HG03135 (cell line): ENCODE data around the gene SPEG.
A peak's percentile ranks its signal among the peaks of the same experiment; 100 is the strongest.

Source experiments
- ATAC-seq: cut with Tn5 transposase; IDR thresholded peaks from one replicate; pipeline ENCODE4 v1.9.1; 2021; ENCODE audit warnings: mild to moderate bottlenecking, moderate library complexity; ENCODE audit not compliant: unreplicated experiment

The SPEG gene

DNA sequence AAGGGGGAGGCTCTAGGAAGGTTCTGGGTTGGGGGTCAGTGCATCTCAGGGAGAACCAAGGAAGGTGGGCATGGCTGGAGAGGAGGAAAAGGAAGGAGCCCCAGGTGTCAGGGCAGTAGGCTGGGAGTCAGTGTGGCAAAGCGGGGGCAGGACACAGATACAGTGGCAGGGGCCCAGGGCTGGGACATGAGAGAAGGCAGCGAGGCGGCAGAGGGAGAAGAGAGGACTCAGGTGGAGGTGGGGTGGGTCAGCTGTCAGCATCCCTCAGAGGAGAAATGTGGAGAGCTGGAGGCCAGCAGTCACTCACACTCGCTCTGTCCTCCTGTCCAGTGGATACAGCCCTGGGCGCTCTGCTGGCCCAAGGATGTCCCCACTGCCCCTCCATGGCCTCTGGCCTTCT is 58.4 kb downstream of the SPEG start:
- ATAC-seq = no peak

DNA sequence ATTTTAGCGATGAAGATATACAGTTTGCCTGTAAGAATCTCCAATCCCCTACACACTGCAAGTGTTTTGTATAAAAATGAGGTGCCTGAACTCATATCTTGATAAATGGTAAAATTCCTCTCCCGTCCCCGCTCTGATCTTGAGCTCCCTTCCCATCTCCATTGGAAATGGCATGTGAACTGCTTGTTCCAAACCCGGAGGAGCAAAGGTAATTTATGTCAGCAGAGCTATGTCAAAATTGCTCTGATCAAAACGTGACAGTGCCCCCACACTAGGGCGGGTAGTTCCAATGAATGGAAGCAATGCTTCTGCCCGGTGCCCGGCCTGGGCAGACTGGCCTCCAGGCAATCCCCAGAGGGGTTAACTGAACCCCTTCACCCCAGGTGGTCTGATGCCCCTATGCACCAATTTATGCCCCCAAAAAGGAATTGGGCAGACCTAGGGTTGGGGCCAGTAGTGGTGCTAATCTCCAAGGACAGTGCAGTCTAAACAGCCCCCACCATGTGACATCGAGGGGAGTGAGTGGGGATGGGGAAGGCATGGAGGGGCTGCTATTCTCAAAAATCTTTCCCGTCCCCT is 60.4 kb downstream of the SPEG start:
- no peak for ATAC-seq

DNA sequence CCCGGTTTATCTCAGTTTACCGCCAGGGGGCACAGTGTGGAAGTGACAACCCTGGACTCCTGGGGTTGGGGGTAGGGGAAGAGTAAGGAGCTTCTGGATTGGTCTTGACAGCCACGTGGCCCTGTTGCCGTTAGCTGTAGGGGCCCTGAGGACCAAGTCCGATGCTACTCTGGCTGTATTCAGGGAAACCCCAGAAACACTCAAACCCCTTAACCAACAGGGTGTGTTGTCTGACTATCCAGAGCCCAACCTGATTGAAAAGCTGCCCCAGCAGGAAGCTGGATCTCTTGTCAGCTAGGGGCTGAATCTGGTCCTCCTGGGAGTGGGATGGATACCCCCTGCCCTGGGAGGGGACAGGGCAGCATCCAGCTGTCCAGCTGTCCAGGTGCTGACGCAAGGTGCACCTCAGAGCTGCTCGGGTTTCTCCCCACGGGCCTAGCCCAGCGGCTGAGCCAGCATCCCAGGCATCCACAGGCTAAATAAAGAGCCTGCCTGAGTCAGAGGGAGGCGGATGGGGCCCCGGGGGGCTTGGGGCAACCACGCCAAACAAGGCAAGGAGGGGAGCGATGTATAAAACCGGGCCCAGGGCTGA is 61.0 kb downstream of the SPEG start:
- no peak for ATAC-seq

DNA sequence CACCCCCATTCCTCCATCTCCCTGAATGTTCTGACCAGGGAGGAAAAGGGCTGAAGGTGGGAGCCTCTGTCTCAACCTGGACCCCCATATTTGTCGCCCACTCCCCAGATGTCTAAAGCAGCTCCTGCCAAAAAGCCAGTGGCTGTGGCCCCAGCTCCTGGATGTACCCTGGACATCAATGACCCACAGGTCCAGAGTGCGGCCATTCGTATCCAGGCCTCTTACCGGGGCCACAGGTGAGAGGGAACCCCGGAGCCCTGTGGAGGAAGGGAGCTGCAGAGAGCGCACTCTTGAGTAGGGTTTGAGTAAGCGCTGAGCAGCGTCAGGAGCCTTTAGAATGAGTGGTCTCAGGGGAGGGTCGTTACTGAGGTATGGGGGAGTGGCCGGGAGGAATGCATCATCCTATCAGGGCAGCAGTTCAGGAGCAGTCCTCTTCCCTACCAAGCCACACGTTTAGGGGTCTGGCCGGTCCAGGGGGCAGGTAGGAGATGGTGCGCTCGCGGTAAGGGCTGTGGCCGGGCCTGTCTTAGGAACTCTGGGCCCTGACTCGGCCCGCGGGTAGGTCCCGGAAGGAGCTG is 61.7 kb downstream of the SPEG start:
- ATAC-seq = no peak

DNA sequence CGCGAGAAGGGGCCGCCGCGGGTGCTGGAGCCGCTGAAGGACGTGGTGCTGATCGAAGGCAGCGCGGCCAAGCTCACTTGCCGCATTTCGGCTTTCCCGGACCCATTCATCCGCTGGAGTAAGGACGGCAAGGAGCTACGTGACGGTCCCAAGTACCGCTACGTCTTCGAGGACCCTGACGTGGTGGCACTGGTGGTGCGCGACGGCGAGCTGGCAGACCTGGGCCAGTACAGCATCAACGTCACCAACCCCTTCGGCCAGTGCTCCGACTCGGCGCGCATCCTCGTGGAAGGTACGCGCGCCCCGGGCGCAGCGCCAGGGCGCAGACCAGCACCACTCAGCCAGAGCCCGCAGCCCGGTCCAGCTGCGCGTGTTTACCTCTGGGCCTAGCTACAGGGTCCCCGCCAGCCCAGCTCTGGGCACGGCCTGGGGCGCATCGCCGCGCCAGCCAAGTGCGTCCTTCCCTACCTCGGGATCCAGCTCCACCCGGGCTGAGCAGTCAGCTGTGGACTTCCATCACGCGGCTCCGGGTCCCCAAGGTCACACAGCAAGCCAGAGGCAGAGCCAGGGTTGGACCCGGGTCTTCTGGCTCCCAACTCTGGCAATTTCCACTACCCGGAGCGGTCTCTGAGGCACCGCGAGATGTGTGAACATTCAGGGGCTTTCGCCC is 62.3 kb downstream of the SPEG start:
- ATAC-seq = no peak

DNA sequence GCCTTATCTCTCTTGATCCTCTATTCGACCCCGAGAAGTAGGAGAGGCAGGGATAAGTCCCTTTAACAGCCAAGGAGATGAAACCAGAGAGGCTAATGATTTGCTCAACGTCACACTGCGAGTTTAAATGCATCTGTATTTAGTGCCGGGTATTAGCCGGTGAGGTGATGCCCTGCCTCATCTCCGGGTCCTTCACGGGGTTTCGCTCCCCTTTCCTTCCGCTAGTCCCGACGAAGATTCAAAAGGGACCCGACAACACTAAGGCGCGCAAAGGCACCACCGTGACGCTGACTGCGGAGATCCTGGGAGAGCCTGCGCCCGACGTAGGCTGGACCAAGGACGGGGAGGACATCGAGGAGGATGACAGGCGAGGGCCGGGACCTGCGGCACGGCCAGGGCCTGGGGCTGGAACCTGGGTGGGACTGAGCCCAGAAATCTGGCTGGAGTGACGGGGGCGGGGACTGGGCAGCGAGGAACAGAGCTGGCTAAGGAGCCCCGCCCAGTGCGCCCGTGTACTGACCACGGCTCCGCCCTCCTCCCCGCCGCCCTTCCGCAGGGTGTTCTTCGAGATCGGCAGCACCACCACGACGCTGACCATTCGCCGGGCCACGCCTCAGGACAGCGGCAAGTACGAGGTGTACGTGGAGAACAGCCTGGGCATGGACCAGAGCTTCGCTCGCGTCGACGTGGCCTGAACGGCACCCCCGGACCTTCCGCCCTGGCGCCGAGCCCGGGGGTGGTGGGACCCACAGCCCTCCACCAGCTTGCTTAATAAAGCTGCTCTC is 63.0 kb downstream of the SPEG start:
- ATAC-seq = peak; percentile 8

DNA sequence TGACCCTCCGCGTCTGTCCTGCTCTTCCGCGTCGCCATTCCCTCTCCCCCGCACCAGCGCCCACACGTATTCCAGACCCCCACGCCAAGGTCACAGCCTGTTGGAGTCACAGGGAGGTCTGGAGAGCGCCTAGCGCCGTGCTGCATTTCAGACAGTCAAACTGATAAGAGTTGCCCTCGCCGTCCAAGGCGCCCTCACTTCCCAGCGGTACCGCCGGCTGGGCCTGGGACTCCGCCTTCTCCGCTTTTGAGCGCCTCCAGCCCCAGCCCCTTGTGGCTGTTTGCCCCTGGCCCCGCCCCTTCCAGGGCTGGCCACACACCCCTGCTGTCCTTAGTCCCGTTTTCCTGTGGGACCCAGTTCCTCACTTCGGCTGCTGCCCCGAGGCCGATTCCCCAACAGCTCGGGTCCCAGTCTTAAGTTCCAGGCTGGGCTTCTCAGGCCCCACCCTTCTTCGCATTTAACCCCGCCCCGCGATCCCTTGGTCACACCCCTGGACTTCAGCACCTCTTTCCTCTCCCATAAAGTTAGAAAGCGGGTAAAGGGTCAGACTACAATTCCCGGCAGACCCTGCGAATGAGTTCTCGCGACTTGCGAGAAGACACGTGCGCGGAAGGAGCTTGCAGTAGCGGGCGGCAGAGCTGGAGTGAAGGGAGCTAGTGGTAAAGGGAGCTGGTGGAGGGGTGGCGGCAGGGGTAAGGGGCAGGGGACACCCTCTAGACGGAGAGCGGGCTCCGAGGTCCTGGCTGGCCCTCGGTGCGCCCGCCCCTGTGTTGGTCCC is 63.8 kb downstream of the SPEG start, which contains the start of gene GMPPA:
Gene GMPPA, plus strand, starts transcription at position 612 of the 778 bp plus-strand sequence. CDS start 1,085 bp downstream, outside the sequence.
- peak; percentile 97 for ATAC-seq

DNA sequence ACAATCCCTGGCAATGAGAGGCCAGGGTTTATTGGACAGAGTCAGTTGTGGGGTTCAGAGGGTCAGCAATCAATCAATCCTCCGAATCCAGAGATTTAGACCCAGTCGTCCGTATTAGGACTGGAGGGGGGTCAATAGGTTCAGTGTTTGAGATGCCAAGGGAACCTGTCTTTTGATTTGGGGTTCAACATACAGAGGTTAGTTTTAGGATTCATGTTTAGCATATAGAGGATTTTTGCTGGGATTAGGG is 64.3 kb downstream of the SPEG start:
- ATAC-seq = no peak

DNA sequence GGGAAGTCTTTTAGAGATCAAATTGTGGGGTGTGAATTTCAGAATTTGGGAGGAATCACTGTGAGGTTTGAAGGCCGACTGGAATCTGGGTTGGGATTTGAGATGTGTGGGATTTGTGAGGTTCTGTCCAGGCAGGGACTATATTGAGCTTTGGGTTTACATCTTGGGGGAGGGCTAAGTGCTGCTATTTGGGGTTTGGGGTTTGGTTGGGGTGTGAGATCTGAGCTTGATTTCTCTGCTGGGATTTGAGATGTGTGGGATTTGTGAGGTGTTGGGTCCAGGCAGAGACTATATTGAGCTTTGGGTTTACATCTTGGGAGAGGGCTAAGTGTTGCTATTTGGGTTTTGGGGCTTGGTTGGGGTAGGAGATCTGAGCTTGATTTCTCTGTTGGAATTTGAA is 64.9 kb downstream of the SPEG start:
- no peak for ATAC-seq

DNA sequence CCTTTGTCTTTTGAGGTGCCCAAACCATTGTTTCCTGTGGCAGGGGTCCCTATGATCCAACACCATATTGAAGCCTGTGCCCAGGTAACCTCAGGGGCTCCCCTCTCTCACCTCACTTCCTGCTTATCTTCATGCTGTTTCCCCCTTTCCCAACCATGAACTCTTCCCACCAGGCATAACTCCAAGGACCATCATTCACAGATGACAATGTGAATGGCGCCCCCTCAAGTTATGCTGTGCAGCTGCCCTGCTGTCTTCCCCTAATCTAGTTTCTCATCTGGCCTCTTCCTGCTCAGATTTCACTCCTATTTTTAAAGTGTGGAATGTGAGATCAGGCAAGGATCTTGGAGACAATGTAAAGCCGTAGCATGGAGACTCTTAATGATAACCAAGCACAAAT is 65.5 kb downstream of the SPEG start:
- no peak for ATAC-seq

DNA sequence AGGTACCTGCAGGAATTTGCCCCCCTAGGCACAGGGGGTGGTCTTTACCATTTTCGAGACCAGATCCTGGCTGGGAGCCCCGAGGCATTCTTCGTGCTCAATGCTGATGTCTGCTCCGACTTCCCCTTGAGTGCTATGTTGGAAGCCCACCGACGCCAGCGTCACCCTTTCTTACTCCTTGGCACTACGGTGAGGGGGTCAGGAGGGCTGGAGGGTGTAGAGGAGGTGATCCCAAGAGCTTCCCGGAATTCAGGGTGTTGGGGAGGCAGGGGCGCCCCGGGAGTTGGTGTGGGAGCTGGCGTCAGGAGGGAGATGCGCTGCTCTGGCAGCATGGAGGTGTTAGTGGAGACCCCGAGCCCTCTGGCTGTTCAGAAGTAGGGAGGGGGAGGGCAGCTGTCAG is 67.2 kb downstream of the SPEG start:
- ATAC-seq = no peak

DNA sequence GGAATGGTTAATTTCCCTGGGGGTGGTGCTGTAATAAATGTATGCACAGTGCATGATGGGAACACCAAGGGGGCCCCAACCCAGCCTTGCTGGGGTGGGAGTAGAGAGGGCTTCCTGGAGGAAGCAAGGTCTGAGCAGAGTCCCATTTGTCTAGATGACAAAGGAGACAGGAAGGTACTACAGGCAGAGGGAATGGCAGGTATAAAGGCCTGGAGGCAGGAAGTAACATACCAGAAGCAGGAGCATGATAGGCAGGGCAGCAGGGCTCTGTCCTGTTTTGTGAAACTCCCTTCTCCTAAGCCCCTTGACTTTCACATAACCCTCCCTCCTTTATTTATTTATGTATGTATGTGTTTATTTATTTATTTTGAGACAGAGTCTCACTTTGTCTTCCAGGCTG is 68.0 kb downstream of the SPEG start:
- no peak for ATAC-seq

DNA sequence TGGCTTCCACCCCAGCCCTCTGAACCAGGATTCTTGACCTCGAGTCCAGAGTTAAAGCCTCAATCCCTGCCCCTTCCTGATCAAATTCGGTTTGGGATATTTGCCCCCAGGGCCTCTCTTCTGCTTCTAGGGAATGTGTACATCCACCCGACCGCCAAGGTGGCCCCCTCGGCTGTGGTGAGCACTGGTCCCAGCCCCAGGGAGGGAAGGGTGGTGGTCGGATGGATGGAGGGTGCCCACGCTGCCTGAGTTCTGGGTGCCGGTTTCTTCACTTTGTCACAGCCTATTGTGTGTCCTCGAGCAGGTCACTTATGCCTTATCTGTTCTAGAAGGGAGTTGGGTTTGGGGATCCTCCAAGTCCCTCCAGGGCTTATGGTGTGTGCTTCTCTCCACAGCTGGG is 70.9 kb downstream of the SPEG start:
- ATAC-seq = no peak

DNA sequence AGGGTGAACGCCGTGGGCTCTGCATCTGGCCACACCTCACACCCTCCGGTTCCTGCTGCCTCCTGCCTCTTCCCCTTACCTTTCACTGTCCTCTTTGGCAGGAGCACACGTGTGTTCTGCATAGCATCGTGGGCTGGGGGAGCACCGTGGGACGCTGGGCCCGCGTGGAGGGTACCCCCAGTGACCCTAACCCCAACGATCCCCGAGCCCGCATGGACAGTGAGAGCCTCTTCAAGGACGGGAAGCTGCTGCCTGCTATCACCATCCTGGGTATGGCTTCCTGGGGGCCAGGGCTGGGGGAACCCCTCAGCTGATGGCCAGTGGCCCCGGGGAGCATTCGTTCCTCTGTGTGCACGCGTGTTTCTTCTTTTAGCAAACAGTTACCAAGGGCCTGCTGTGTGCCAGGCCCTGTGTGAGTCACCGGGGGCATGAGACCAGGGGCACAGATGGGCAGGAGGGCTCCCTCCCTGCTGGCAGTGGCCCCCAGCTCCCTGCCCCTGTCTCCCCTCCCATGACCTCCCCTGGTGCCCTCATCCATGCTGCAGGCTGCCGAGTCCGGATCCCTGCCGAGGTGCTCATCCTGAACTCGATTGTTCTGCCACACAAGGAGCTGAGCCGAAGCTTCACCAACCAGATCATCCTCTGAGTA is 71.6 kb downstream of the SPEG start:
- no peak for ATAC-seq

DNA sequence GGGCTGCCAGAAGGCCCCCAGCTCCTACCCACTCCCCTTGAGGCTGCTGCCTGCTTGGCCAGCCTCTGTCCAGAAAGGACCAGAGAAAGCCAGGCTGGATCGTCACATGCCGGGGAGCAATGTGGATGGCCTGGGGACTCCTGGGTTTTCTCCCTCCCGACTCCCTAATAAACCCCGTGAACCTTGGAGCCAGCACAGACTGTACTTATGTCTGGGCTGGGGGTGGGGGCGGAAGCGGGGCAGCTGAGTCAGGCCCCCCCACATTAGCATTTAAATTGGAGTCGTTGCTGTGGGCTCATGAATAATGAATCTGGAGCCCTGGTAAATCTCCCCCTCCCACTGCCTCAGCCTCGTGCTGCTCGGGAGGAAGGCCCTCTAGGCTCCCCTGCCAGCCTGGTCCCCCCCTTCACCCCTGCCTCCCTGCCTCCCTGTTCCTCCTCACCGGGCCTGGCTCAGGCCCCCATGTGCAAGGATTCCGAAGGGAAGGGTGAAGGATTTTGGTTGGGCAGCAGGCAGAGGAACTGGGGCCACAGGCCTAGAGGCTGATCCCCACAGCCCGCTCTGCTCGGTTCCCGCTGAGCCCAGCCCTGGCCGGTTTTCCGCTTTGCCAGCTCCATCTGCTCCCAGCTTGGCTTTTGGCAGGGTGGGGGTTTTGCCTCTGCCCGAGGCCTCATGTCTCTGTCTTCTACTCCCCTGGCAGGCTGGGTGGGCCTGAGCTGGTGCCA is 72.3 kb downstream of the SPEG start:
- no peak for ATAC-seq

DNA sequence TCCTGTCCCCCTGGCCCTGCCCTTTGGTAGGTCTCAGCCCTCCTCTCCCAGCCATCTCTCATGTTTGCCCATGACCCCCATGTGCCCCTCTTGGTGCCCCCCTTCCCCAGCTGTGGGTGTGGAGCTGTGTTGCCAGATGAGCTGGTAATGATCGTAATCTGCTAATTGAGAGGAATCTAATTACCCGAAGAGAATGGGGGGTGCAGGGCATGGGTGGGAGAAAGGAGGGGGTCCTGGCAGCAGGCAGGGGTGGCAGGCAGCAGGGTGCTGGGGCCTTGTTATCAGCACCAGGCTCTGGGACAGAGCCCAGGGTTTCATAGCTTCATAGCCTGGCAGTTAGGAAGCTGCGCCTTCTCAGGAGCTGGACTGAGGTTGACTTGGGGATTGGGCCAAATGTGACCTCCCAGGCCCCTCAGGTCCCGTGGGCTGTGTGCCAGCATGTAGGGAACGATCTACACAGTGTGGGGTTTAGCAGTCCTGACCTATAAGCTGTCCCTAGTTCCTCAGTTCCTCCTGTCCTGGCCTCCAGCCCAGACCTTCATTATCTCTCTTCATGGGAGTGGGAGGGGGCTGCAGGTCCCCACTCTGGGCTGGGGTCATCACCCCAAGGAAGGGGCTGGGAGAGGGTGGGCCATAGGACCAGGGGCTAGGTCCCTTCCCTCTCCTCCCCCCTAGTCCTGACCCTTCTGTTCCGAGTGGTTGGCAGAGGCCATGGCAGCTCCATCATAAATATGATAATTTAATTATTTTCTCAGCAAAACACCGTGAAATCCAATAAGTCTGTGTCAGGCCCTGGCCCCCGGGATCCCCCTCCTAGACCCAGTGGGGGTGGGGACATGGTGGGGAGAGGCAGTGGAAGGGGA is 73.2 kb downstream of the SPEG start:
- ATAC-seq = no peak

DNA sequence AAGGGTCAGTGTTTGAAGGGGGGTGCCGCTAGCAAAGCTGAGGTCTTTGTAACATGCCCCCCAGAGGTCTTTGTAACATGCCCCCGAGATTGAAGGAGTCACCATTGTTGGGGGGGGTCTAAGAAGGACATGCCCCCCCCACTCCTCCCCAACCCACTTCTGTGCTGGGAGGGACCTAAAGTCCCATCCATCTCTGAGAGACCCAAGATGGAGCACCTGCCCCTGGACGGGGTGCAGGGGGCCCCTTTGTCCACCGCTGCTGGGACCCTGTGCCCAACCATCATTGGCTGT is 73.7 kb downstream of the SPEG start:
- ATAC-seq = no peak

DNA sequence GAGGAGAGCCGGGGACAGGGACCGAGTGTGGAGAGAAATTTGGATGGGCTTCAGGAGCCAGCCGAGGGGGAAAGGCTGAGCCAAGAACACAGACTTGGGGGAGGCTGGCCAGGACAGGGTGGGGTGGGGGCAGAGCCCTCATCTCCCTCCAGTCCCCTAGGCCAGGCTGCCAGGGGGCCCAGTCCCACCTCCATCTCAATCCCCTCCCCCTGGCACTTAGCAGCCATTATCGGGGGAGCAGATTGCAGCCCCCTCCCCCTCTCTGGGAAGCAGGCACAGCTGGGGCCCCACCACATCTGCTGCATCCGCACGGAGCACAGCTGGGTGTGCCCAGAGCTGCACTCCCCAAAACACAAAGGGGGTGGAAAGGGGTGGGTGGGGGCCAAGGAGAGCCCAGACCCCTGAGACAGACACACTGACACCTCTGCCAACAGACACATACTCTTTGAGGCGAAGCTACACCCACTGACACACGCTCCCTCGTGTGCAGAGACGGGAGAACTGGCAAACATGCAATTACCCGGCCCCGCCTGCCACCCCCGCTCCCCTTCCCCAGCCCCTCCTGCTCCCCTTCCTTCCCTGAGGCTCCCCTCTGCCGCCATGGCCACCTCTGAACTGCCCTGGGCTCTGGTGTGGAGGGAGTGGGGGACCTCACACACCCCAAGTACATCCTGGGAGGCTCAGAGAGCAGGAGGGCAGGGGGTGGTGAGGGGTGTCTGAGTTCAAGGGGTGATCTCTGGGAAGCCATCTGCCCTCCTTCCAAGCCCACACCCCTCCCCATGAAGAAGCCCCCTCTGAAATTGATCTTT is 74.5 kb downstream of the SPEG start:
- no peak for ATAC-seq
